Measurements from ENCODE around the gene RING1. TPM values are rescaled to one million over a fixed set of nuclear protein-coding genes. Genes with fewer than 3 reads are reported as not detected.

RING1 gene
- total RNA-seq, 3 donors from 2014 or later (not counting 1 experiment from before 2014, with no cell fraction given): 34.5 to 40.3 (median 36.5) TPM

DNA sequence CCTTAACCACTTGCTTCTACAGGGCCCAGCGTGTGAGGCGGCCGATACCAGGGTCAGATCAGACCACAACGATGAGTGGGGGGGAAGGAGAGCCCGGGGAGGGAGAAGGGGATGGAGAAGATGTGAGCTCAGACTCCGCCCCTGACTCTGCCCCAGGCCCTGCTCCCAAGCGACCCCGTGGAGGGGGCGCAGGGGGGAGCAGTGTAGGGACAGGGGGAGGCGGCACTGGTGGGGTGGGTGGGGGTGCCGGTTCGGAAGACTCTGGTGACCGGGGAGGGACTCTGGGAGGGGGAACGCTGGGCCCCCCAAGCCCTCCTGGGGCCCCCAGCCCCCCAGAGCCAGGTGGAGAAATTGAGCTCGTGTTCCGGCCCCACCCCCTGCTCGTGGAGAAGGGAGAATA is 2.8 kb downstream of the RING1 start:
- no peak overlapping the region for H3K27ac ChIP-seq (ENCODE audit: low read length)
- Mint-ChIP-seq H3K4me1 (peaks cover 24 to 44% of the 10 kb centered on the region in 2 donors), H3K36me3 (no peaks in the 10 kb centered on the region), H3K27me3 (ENCODE audit: low read depth in 2 of 2) (peaks cover 26 to 29% of the 10 kb centered on the region in 2 donors), H3K27ac (no peak overlapping the region), H3K9me3 (no peaks in the 10 kb centered on the region), H3K4me3 (no peak overlapping the region)
- no peaks in the 10 kb centered on the region for H3K36me3 ChIP-seq (ENCODE audit: control insufficient read depth, insufficient read depth, low read length)
- WGBS (ENCODE audit: insufficient coverage): 95% methylated on average over 16 of the region's 17 CpGs
- TF ChIP-seq CTCF (IDR thresholded peaks at IDR 0.05): no peak
- intact Hi-C loops (cut with micrococcal nuclease): no loop called here
- peaks cover 17% of the 10 kb centered on the region for H3K27me3 ChIP-seq (ENCODE audit: control insufficient read depth, insufficient read depth, low read length)
- no peak overlapping the region for H3K4me3 ChIP-seq (ENCODE audit: low read length)
- DNase-seq (no peak), ATAC-seq (no peak)
- H3K4me1 ChIP-seq (ENCODE audit: control insufficient read depth, insufficient read depth, low read length): peaks cover 26% of the 10 kb centered on the region
- H3K9me3 ChIP-seq (ENCODE audit: control insufficient read depth, insufficient read depth, low read length): no peaks in the 10 kb centered on the region

DNA sequence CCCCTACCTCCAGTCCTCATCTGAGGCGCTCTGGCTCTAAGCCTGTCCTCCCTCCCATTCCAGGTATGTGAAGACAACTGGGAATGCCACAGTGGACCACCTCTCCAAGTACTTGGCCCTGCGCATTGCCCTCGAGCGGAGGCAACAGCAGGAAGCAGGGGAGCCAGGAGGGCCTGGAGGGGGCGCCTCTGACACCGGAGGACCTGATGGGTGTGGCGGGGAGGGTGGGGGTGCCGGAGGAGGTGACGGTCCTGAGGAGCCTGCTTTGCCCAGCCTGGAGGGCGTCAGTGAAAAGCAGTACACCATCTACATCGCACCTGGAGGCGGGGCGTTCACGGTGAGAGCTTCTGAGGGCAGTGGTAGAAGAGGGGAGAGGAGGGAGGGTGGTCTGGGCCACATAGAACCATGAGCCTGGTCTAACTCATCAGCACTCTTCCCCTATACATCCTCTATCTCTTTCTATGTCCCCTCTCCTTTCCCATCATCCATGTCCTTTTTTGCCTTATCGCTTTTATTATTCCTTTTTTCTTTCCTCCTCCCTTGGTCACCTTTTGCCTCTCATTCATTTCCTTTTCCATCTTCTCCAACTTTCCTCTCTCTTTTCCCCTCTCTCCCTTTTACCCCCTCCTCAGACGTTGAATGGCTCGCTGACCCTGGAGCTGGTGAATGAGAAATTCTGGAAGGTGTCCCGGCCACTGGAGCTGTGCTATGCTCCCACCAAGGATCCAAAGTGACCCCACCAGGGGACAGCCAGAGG is 3.5 kb downstream of the RING1 start:
- intact Hi-C loops (cut with micrococcal nuclease): no loop called here
- Mint-ChIP-seq H3K4me3 (peak overlapping the region; percentile 41), H3K9me3 (no peaks in the 10 kb centered on the region), H3K27me3 (ENCODE audit: low read depth in 2 of 2) (peaks cover 26 to 29% of the 10 kb centered on the region in 2 donors), H3K4me1 (peaks cover 24 to 44% of the 10 kb centered on the region in 2 donors), H3K27ac (no peak overlapping the region), H3K36me3 (no peaks in the 10 kb centered on the region)
- Histone ChIP-seq H3K9me3 (ENCODE audit: control insufficient read depth, insufficient read depth, low read length) (no peaks in the 10 kb centered on the region), H3K27ac (ENCODE audit: low read length) (no peak overlapping the region), H3K4me1 (ENCODE audit: control insufficient read depth, insufficient read depth, low read length) (peaks cover 26% of the 10 kb centered on the region), H3K4me3 (ENCODE audit: low read length) (no peak overlapping the region), H3K36me3 (ENCODE audit: control insufficient read depth, insufficient read depth, low read length) (no peaks in the 10 kb centered on the region), H3K27me3 (ENCODE audit: control insufficient read depth, insufficient read depth, low read length) (peaks cover 17% of the 10 kb centered on the region)
- WGBS (ENCODE audit: insufficient coverage): 92% methylated on average over 17 of the region's 18 CpGs
- TF ChIP-seq CTCF (IDR thresholded peaks at IDR 0.05): no peak
- ATAC-seq (no peak), DNase-seq (no peak)

DNA sequence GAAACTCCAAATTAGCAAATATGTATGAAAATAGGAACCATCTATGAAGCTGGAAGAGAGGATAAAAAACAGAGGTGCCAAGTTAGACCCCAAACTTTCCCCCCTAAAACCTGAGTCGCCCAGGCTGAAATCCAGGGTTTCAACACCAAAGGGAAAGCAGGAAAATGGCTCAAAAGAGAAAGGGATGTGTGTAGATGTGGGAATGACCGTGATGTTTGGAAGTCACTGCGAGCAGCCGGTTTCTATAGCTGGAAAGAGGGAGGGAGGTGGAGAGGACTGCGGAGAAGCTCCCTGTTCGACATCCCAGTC is 4.5 kb downstream of the RING1 start:
- intact Hi-C loops (cut with micrococcal nuclease): no loop called here
- no peaks in the 10 kb centered on the region for H3K9me3 Mint-ChIP-seq
- no peak overlapping the region for H3K27ac Mint-ChIP-seq
- Histone ChIP-seq H3K36me3 (ENCODE audit: control insufficient read depth, insufficient read depth, low read length) (no peaks in the 10 kb centered on the region), H3K9me3 (ENCODE audit: control insufficient read depth, insufficient read depth, low read length) (no peaks in the 10 kb centered on the region), H3K4me1 (ENCODE audit: control insufficient read depth, insufficient read depth, low read length) (peaks cover 19% of the 10 kb centered on the region), H3K27me3 (ENCODE audit: control insufficient read depth, insufficient read depth, low read length) (peaks cover 17% of the 10 kb centered on the region), H3K4me3 (ENCODE audit: low read length) (no peak overlapping the region), H3K27ac (ENCODE audit: low read length) (no peak overlapping the region)
- WGBS (ENCODE audit: insufficient coverage): 7% methylated on average over 5 of the region's 6 CpGs
- no peak for DNase-seq
- peak overlapping the region; percentile 18 for H3K4me3 Mint-ChIP-seq
- H3K4me1 Mint-ChIP-seq: peaks cover 24 to 41% of the 10 kb centered on the region in 2 donors
- TF ChIP-seq CTCF (IDR thresholded peaks at IDR 0.05): no peak
- no peak for ATAC-seq
- H3K27me3 Mint-ChIP-seq (ENCODE audit: low read depth in 2 of 2): peaks cover 29 to 36% of the 10 kb centered on the region in 2 donors
- no peaks in the 10 kb centered on the region for H3K36me3 Mint-ChIP-seq

Measured in natural killer cell (primary cell).